ENCODE results near the gene AHCYL1. TPM values are rescaled to one million over a fixed set of nuclear protein-coding genes. Genes with fewer than 3 reads are reported as not detected.

AHCYL1 gene
- polyA plus RNA-seq, 4 donors = 83.2 to 121 (median 111) TPM

DNA sequence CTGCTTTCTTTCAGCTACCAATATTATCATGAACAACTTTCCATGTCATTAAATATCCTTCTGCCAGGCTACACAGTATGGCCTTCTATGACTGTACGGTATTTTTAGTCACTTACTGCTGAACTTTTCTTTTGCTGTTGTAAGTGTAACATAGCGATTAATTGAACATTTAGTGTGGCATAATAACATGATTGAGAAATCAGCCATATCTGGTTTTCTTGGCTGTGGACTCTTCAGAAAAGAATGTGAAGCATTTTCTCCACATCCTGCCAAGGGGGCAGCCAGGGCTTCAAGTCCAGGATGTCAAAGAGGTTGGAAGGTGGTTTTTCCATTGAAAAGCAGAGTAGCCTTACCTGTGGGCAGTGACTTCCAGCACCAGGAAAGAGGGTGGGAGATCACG is 8.8 kb upstream of the AHCYL1 start:
- DNase-seq (ENCODE audit: low read depth in 4 of 4, low spot score in 3 of 4) = no peak

DNA sequence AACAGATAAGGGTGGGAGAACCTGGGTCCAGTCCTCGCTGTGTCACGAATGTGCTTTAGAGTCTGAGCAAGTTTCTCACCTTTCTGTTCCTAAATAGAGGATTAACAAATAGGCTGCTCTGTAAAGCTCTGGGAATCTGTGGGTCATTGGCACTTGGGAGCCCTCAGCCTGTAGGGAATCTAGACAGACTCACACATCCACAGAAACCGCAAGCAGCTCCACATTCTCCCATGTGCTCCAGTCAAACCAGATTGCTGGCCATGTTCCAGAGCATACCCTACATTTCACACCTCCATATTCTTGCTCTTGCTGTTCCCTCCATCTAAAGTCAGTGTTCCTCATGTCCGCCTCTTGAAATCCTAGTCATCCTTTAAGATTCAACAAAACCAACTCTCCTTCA is 7.8 kb upstream of the AHCYL1 start:
- DNase-seq (ENCODE audit: low read depth in 4 of 4, low spot score in 3 of 4) = no peak

DNA sequence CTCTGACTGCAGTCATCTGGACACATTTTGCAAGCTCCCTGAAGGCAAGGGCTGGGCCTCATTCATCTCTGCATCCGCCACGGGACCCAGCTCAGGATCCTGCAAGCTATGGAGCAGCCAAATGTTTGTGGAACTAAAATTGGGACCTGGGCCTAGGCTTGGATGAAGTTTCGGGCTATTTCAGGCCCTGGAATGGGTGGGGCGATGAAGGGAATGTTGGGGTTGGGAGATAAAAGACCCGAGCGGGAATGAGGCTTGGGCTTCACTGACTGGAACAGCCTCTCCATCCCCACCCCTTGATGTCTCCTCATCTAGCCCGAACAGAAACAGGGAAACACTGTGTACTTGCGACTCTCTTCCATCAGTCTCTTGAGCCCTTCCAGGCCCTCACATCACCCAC is 7.3 kb upstream of the AHCYL1 start:
- no peak for DNase-seq (ENCODE audit: low read depth in 4 of 4, low spot score in 3 of 4)

DNA sequence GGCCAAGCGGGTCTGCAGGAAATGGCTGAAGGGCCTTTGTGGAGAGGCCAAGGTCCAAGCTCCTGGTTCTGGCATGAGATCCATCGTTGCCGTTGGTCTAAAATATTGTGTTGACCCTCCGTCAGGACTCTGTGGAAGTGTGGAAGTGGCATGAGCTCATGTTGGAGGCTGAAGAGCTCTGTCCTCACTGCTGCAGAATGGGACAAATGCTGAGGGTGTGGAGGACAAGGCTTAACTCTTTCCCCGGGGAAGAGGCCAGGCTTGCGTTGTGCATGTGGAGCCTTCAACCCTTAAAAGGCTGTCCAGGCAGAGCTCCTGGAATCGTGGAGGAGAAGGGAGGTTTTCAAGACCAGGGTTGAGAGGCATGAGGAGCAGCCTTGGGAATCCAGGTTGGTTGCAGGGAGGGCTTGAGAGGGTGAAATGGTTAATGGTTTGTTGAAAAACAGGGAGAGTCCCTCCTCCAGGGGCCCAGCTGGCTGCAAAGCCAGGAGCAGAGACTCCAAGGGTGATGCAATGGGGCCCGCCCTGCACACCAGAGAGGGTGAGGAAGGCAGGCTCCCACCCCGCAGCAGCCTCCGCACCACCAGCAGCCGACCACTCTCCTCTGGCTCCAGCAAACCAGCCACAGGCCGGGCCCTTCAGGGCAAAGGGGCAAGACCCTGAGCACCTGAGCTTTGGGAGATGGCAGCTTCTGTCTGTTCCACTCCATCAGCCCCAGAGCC is 6.7 kb upstream of the AHCYL1 start:
- DNase-seq (ENCODE audit: low read depth in 4 of 4, low spot score in 3 of 4) = no peak

DNA sequence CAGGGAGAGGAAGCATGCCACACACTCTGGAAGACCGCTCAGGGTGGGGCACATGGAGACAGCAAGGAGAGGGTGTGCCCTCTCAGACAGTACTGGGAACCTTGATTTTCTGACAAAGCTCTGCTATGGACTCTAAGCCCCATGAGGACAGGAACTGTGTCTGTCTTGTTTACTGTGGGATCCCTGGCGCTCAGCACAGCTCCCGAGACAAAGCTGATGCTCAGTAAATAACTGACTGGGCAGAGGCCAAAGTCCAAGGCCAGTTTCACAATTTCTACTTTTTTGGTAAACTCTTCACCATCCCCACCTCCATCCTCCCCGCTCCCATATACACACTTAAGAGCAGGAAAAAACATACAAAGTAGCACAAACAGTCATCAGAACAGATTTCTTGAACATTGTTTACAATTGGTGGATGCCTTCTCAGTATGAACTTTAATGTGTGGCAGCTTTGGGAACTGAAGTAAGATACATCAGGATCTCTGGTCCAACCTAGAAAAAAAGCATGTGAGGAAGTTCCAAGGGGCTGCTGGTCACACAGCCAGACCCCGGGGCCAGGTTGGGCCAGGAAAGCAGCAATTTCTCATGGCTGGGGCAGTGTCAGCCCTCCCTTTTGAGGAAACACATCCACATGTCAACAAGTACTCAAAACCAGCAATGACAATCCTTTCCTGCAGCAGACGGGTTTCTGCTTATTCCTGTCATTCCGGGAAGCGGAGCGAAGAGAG is 5.6 kb upstream of the AHCYL1 start:
- DNase-seq (ENCODE audit: low read depth in 4 of 4, low spot score in 3 of 4) = no peak

DNA sequence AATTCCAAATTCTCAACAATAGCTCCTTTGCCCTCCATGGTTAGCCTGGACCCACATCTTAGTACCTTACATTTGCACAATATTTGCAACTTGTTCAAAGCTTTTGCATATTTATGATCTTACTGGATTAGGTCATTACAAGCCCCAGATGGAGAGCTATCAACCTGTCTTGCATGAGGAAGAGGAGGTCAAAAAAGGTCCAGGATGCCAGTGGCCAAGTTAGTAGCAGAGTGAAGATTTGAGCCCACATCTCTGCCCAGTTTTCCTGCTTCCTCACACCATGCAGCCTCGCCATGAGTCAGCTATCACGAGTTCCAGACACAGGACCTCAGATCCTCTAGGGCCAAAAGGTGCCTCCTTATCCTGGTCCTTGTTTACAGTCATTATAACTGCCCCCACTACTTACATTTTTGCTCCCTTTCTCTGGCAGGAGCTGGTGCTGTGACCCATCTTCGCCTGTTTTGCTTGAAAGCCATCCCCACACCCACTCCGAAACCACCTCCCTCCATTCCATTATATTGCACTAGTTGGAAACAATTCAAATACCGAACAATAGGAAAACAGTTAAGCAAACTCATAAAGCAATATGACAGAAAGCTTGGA is 5.0 kb upstream of the AHCYL1 start:
- DNase-seq (ENCODE audit: low read depth in 4 of 4, low spot score in 3 of 4) = no peak

DNA sequence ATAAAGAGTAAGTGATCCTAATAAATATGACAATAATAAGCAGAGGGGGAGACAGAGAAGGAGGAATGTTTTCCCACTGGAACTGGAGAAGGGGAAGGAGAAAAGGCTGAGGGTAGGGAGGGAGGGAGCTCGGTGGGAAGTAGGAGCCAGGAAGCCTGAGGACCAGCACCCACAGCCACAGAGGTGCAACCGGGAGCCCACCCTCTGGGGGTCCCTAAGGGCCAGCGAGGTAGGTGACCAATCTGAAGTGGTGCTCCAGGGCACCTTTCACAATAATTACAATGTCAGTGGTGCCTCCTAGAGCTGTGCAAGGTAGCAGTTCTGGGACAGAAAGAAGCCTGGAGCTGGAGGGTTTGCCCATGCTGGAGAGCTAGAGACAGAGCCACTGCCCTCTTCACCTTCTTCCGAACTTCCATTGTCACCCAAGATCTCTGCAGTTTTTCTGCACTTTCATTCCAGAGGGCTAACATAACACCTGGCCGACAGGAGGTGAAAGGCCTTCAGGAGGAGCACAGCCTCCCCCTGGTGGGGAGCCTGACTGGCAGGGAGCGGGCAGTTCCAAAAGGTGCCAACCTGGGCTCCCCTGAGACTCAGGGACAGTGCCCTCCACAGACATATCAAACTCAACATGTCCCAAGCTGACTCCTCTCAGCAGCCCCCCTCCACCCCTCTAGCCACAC is 4.1 kb upstream of the AHCYL1 start:
- DNase-seq (ENCODE audit: low read depth in 4 of 4, low spot score in 3 of 4) = no peak

DNA sequence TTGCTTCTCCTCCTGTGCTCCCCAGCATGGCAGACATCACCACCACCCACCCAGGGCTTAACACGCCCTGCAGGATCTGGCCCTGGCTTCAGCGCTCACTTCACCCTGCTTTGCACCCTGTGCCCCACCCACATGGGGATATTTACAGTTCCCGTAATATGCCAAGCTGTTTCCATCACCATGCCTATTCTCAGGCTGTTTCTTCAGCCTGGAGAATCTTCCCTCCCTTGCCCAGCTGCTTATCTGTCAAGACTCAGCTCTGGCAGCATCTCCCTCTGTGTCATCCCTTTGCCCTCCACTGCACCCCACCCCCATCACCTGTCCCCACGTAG is 3.6 kb upstream of the AHCYL1 start:
- DNase-seq (ENCODE audit: low read depth in 4 of 4, low spot score in 3 of 4) = no peak

DNA sequence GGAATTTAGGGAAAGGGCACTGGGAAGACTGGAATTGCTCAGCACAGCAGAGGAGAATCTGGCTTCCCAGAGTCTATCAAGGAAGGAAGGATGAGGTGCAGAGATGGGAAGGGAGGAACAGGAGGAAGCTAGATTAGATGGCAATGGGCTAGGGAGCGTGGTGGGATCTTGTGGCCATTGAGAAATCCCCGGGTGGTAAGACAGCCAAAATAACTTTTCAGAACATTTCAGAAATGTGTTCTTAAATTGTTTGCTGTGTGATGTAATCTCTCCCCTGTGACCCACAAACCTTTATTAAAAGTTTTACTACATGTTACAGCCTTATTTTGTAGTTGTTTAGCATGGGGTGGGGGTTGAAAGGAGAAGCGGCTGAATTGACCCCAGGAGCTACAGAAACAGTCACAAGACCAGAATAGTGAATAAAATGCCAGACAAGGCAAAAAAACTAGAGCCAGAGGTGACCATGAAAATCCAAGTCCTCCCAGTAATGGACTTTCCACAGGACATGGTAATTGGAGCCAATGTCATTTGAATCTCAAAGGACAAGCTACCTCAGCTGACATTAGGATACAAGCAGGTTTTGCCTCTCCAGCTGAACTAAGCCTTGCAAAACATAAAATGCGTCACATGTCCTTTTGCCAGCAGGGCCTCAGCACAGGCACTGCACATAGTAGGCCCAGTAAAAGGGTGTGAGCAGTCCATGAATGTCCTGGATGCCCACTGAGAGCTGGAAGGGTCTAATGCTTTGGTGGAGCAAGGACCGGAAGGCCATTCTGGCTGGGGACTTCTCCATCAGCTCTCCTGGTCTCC is 980 bp upstream of the AHCYL1 start:
- no peak for DNase-seq (ENCODE audit: low read depth in 4 of 4, low spot score in 3 of 4)

DNA sequence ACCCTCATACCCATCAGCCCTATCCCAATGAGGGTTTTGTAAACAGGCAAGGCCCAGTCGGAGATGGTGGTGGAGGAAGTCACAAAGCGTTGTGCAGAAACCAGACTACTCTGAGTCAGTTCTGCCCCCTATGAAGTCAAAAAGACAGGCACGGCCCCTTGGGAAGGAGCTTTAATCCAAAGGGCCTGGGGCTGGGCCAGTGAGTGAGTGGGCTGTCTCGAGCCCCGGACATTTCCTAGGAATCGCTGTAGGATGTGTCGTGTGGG is 442 bp upstream of the AHCYL1 start:
- no peak for DNase-seq (ENCODE audit: low read depth in 4 of 4, low spot score in 3 of 4)

DNA sequence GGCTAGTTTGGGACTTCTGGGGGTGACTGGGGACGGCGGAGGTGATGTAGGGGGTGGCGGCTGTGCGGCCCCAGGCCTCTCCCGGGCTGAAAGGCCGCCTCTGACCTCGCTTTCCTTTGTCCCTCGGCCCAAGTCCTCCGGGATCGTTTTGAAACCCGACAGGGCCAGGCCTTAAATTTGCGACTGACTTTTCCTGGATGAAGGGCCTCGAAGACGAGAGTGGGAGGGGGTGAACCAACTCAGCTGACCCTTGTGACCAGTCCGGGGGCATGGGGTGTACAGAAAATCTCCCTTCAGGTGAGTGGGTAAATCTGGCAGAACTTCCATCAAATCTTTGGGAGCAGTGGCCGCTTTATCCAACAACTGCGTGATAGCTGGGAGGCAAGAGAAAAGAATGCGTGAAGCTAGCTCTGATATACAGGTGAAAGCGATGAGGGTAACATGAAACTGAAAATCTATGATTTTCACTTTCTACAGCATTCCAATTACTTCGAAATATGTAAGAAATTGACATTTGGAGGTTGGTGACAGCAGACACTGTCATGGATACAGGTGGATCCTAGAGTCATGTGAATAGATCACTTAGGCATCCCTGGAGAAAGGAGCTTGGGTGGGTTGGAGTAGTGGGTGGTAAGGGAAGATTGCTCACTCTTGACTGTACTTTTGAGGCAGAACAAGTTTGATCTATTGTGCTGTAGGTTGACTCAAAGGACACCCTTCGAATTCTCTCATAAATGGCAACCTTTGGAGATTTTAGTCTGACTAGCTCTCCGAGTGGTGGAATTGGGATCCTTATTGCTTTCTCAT is 885 bp downstream of the AHCYL1 start:
- no peak for DNase-seq (ENCODE audit: low read depth in 4 of 4, low spot score in 3 of 4)

DNA sequence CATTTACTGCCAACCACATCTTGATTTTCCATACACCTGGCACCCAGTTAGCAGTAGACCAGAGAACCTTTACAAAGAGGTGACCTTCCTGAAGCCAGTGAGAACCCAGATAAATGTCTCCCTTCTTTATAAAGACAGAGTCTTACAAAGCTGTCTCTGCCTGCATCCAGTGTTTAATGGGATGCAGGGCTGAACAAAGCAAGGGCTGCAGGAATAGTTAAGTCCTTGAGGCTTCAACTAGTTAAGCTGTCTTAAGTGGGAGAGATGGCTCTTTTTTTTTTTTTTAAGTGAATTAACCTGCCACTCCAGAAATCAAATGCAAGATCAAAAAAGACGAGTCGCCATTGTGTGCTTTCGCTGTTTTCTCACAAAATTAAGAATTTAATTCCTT is 1.5 kb downstream of the AHCYL1 start:
- DNase-seq (ENCODE audit: low read depth in 4 of 4, low spot score in 3 of 4) = no peak

DNA sequence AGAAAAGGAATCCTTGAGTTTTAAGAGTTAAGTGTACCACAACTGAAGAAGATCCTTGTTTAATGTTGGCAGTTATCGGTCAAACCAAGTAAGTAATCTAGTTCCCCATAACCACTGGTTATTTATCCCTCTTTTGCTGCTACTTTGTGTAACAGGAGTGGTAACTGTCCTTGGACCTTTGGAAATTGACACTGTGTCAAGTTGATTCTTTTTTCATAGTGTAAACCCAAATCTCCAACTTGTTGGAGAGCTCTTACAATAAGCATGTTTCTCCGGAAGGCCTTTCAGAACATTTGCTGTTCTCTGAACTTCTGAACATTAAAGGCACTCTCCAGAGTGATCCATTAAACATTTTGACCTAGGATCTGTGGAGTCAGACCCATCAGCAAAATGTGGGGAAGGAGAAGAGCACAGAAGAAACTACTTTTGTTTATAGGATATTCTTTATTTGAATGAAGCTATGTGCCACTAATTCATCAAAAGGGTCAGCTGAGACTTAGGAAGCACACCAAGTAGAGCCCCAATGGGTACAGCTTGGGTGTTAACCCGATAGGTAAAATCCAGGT is 3.9 kb downstream of the AHCYL1 start:
- DNase-seq (ENCODE audit: low read depth in 4 of 4, low spot score in 3 of 4) = no peak

DNA sequence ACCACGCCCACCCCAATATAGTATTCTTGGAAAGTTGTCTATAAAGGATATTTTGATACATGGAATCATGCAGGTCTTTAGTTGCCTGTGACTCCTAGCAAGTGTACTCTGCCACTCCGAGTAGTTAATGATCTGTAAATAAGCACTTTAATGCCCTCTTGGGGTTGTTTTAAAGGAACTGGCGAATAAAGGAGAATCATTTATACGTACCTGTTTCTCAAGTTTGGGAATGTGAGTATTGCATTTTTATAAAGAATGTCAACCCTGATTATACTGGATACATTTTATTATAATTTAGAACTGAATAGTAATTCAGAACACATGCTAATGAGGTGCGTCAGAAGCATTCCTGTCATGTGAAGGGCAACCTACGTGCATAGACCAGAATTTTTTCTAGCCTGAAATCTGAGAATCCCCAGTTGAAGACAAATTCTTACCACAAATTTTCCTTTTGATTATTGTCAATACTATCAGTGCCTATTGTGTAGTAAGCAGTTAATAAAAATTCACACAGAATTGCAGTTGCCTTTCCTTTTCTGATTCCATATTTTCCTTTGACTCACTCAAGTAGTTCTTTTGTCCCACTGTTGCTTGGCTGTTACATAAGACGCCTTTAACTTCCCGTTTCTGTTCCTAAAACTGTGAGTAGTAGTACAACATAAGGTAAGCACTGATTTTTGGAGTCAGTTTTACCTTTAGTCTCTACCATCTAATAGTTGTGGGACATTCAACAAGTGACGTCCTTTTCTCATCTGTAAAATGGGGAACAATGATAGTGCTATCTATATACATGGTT is 5.1 kb downstream of the AHCYL1 start:
- no peak for DNase-seq (ENCODE audit: low read depth in 4 of 4, low spot score in 3 of 4)

DNA sequence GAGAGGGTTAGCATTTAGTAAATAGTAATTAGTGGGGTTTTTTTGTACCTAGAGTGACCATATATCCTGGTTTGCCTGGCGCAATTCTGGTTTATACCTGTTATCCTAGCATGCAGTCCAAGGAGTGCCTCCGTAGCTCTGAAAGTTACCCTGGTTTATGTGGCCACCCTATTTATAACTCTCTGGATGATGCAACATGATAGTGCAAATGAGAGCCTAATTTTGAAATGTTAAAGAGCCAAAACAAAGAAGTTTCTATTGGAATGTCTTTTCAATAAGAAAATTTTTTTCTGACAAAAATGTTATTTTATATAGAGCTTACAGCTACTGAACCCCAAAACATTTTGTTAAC is 5.7 kb downstream of the AHCYL1 start:
- no peak for DNase-seq (ENCODE audit: low read depth in 4 of 4, low spot score in 3 of 4)

DNA sequence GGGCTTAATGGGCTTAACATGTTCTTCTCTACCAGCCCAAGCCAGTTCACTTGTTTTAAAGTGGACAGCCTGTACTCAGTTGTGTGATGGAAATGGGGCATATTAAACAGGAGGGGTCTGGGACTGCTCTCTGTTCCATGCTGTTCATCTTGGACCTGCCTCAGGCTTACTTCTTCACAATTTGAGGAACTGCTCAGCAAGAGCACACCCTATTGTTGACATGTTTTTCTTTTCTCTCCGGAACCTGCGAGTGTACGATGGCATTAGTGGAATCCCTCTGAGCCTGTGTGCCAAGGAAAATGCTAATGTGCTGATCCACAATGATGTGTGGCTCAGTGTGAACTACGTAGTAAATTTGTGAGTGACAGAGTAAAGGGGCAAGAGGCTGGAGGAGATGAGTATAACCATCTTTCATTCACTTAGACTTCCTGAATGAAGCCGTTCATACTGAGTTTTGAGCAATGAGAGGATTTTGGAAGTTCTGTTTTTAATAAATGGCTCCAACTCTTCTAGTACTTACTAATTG is 6.9 kb downstream of the AHCYL1 start:
- no peak for DNase-seq (ENCODE audit: low read depth in 4 of 4, low spot score in 3 of 4)

DNA sequence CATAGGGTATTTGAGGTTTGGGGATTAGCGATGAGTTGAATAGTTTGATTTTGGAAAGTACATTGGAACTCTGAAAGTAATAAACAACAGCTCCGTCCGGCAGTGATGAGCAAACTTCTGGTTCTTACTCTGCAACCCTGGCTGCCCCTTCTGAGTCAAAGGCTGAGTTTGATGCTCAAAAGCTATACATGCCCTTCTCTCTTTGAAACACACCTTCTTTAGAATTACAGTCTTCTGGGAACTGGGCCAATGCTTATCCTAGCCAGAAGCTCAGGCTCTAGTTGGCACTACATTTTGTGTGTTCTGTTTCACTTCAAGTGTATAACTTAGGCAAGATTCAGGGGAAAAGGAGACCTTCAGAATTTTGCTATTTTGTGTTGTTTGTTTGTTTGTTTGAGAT is 9.3 kb downstream of the AHCYL1 start:
- DNase-seq (ENCODE audit: low read depth in 4 of 4, low spot score in 3 of 4) = no peak

DNA sequence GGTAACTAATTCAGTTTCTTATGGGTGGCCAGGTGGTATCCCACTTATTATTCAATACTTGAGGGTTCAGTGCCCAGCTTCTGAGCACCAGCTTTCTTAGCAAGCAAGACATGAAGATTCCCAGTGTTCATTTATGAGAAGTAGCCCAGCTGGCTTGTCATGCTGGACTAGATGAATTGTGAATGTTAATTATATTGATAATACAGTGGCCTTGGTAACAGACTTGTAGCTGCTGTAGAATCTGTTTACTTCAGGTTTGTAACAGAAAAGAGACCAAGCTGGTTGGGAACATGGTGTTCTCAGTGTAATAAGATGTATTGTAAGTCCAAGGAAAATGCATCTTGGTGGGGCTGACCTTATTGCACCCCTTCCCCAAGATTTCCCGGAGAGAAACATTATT is 10.1 kb downstream of the AHCYL1 start:
- DNase-seq (ENCODE audit: low read depth in 4 of 4, low spot score in 3 of 4) = no peak

DNA sequence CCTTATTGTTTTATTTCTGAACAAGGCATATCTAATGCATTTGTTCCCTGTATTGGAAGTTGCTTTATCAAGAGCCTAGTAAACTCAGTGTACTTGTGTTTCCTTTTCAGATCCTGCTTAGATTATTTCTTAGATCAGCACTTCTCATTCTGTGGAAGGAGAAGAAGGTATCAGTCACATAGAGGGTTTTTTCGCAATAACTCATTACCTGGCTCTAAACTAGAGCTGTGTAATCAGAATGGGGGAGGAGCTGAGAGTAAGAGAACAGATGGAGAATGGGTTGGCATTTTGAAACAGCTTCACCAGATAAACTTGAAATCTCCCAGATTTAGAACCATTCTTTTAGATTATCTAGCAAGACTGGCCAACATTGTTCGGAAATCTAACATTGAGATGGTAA is 11.0 kb downstream of the AHCYL1 start:
- no peak for DNase-seq (ENCODE audit: low read depth in 4 of 4, low spot score in 3 of 4)
